Heart right ventricle (tissue), 16 donors: ENCODE data around the gene MTG2. TPM values are rescaled to one million over a fixed set of nuclear protein-coding genes. Genes with fewer than 3 reads are reported as not detected.

Source experiments
- ATAC-seq, 8 donors: fragments of 200-7000 bp; cut with Tn5 transposase; one replicate each; pipeline ENCODE4 v1.9.1; 2020; ENCODE audit warnings: mild to moderate bottlenecking in 8 of 8, moderate library complexity in 8 of 8, moderate number of reproducible peaks in 1 of 8
- DNase-seq, 2 donors: peaks; one replicate each; pipeline ENCODE4 v3.0.0-alpha.2; 2020
- H3K27ac ChIP-seq, 10 donors: fragments of 200-600 bp; sonication (generic) in 2 of 10; one replicate each; pipeline versions ENCODE4 v1.5.0 to v1.8.0; 2020 to 2022; ENCODE audit warnings: mild to moderate bottlenecking in 3 of 10
- H3K27me3 ChIP-seq, 7 donors: fragments of 200-600 bp; one replicate each; pipeline ENCODE4 v1.8.0; 2021 to 2022; ENCODE audit warnings: mild to moderate bottlenecking in 2 of 7
- H3K36me3 ChIP-seq, 9 donors: fragments of 200-600 bp; sonication (generic) in 1 of 9; one replicate each; pipeline versions ENCODE4 v1.5.0 to v1.8.0; 2020 to 2022; ENCODE audit warnings: mild to moderate bottlenecking in 2 of 9
- H3K4me1 ChIP-seq, 9 donors: fragments of 200-600 bp; sonication (generic) in 1 of 9; one replicate each; pipeline versions ENCODE4 v1.5.0 to v1.8.0; 2020 to 2022; ENCODE audit warnings: mild to moderate bottlenecking in 4 of 9
- H3K4me3 ChIP-seq, 10 donors: fragments of 200-600 bp; sonication (generic) in 2 of 10; one replicate each; pipeline versions ENCODE4 v1.5.0 to v1.8.0; 2020 to 2022; ENCODE audit warnings: mild to moderate bottlenecking in 7 of 10, moderate library complexity in 2 of 10
- H3K9me3 ChIP-seq, 11 donors: fragments of 200-600 bp in 10 of 11; sonication (generic) in 2 of 11; one replicate each; pipeline versions ENCODE4 v1.5.0 to v1.8.0; 2013 to 2022; ENCODE audit warnings: mild to moderate bottlenecking in 2 of 11, control low read depth in 1 of 11, moderate library complexity in 1 of 11
- WGBS, 2 donors: extraction: QIAGEN DNeasy Blood & Tissue Kit; methylation state at CpG; one replicate each; pipeline ENCODE4 v1.1.7; 2013; ENCODE audit warnings: inconsistent platforms in 1 of 2; 5-methylcytosine and 5-hydroxymethylcytosine counted together
- intact Hi-C, 10 donors: fragments of 100-400 bp; cut with DNase I; formaldehyde crosslinking; loops; one replicate each; pipeline versions ENCODE4 v1.11.1 to v1.14.2; 2022
- polyA plus RNA-seq, 2 donors: library from polyadenylated mRNA; stranded (reverse); fragments of 200-250 nt; gene quantifications; one replicate each; pipeline ENCODE4 v1.2.3, GENCODE V29; 2013
- total RNA-seq, 10 donors: library from RNA; stranded (reverse); fragmentation: NEBNext Ultra II Directional in 3 of 10; extraction: Animal tissue kit (Norgen Biotek cat#: 25700) in 3 of 10; gene quantifications; one replicate each; pipeline versions ENCODE4 v1.2.1 to v1.2.4, GENCODE V29; 2021 to 2023
- TF ChIP-seq, protein P1 (sequence below), 9 donors: fragments of 200-600 bp; sonication (generic) in 2 of 9; IDR thresholded peaks; one replicate each; pipeline versions ENCODE4 v1.5.0 to v1.8.0; 2021 to 2022; ENCODE audit warnings: antibody characterized with exemption in 9 of 9, mild to moderate bottlenecking in 5 of 9, moderate library complexity in 1 of 9
- donor health status: Arrhythmogenic right ventricular cardiomyopathy.
- donor health status: ischemic (EF 13 %, LVEDD 7.1; RV severe dilation, severe dysfunction).
- donor health status: healthy with polysubstance abuse.
- donor health status: DM: no; HTN: yes; CAD: no.
- donor health status: DM: no; HTN: no; CAD: no.
- donor health status: ischemic (EF 25% LVEDD 6.9; RV normal size, moderate dysfunction).
- donor health status: ischemic (EF 25% LVEDD 5.7; RV mildly dilated, moderate dysfunction).
- donor health status: healthy.
- donor health status: DM: yes; HTN: yes; CAD: no.
- donor health status: Ischemic cardiomyopathy.
- donor health status: ischemic (EF 35%, LVEDD 5.7; RV mildly dilated, moderate dysfunction).
- donor health status: nonischemic (EF 11% LVEDD 7.7; RV severe dilation, severe dysfunction).
- donor health status: DM: yes; HTN: yes; CAD: no.
- donor health status: PGD.
- donor health status: ischemic (EF 29% LVEDD 5.4; RV normal size, mild dysfunction).
- donor health status: nonischemic (EF 23%, LVEDD 6.1; RV moderate dilation, normal function).

MTG2 gene
- total and polyA plus RNA-seq, 12 donors: 21.5 to 55.5 (median 28.2) TPM

- intact Hi-C loops: loop anchor here in 7 of 10 donors (5.0 kb wide), 6 partner anchors 41 to 656 kb away; partner anchors contain the start of genes TAF4 (in 3 of the 7), MTG2 (in 2 of the 7) and MRGBP (in 1 of the 7)
- DNase-seq (no peak), ATAC-seq (no peak)
- Histone ChIP-seq H3K36me3 (peaks cover 5 to 55% (median 32%) of the 10 kb centered on the region in 9 donors), H3K27me3 (no peaks in the 10 kb centered on the region), H3K4me1 (peaks cover 8 to 46% (median 37%) of the 10 kb centered on the region in 9 donors), H3K27ac (peak overlapping the region in 7 of 10 donors; percentile 34 to 100 (median 96)), H3K4me3 (peak overlapping the region in 5 of 10 donors; percentile 76 to 96 (median 87)), H3K9me3 (no peaks in the 10 kb centered on the region)
- 81 to 86% methylated on average over 7 of the region's 7 CpGs for WGBS, 2 donors
- TF ChIP-seq, protein P1, sequence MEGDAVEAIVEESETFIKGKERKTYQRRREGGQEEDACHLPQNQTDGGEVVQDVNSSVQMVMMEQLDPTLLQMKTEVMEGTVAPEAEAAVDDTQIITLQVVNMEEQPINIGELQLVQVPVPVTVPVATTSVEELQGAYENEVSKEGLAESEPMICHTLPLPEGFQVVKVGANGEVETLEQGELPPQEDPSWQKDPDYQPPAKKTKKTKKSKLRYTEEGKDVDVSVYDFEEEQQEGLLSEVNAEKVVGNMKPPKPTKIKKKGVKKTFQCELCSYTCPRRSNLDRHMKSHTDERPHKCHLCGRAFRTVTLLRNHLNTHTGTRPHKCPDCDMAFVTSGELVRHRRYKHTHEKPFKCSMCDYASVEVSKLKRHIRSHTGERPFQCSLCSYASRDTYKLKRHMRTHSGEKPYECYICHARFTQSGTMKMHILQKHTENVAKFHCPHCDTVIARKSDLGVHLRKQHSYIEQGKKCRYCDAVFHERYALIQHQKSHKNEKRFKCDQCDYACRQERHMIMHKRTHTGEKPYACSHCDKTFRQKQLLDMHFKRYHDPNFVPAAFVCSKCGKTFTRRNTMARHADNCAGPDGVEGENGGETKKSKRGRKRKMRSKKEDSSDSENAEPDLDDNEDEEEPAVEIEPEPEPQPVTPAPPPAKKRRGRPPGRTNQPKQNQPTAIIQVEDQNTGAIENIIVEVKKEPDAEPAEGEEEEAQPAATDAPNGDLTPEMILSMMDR (IDR thresholded peaks at IDR 0.05): no peak
Observed at GRCh38 chr20:62141043-62141396, 41.8 kb upstream of the MTG2 start.

- H3K36me3 ChIP-seq: peaks cover 5 to 49% (median 32%) of the 10 kb centered on the region in 9 donors
- H3K4me3 ChIP-seq: peak overlapping the region; percentile 67 to 96 (median 86)
- peak overlapping the region; percentile 86 to 100 (median 96) for H3K27ac ChIP-seq
- TF ChIP-seq, protein P1 (IDR thresholded peaks at IDR 0.05): peak in 4 of 9 donors; percentile 35 to 50 (median 38)
- WGBS, 2 donors: 20 to 23% methylated on average over 14 of the region's 14 CpGs
- intact Hi-C loops: loop anchor here in 7 of 10 donors (2.0 to 5.0 kb wide), 8 partner anchors 19 to 656 kb away; partner anchors contain the start of genes TAF4 (in 3 of the 7), MTG2 (in 2 of the 7), LSM14B (in 1 of the 7) and MRGBP (in 1 of the 7)
- H3K9me3 ChIP-seq: no peaks in the 10 kb centered on the region
- no peaks in the 10 kb centered on the region for H3K27me3 ChIP-seq
- DNase-seq (no peak), ATAC-seq (peak in 3 of 8 donors; percentile 6 to 34 (median 29))
- H3K4me1 ChIP-seq: peaks cover 8 to 51% (median 37%) of the 10 kb centered on the region in 9 donors
Observed at GRCh38 chr20:62141397-62142251, 41.2 kb upstream of the MTG2 start.

- Histone ChIP-seq H3K9me3 (no peaks in the 10 kb centered on the region), H3K27me3 (no peaks in the 10 kb centered on the region), H3K36me3 (peaks cover 5 to 40% (median 30%) of the 10 kb centered on the region in 9 donors), H3K4me3 (peak overlapping the region; percentile 67 to 96 (median 86)), H3K27ac (peak overlapping the region; percentile 86 to 100 (median 96)), H3K4me1 (peaks cover 8 to 46% (median 38%) of the 10 kb centered on the region in 9 donors)
- TF ChIP-seq, protein P1 (IDR thresholded peaks at IDR 0.05): no peak
- ATAC-seq (peak in 3 of 8 donors; percentile 7 to 31 (median 14)), DNase-seq (no peak)
- intact Hi-C loops: loop anchor here in 7 of 10 donors (2.0 to 5.0 kb wide), 8 partner anchors 20 to 655 kb away; partner anchors contain the start of genes TAF4 (in 3 of the 7), MTG2 (in 2 of the 7), LSM14B (in 1 of the 7) and MRGBP (in 1 of the 7)
- 1% methylated on average over 66 to 71 of the region's 71 CpGs for WGBS, 2 donors
Observed at GRCh38 chr20:62142252-62143080, 40.4 kb upstream of the MTG2 start.
